ENCODE measurements around the gene ITGAD.

ITGAD gene

GRCh38 chr16:31440516-31441184 lies 47.5 kb downstream of the ITGAD start:
- H3K4me1 ChIP-seq (ENCODE audit: control insufficient read depth, insufficient read depth, low read length): no peaks in the 10 kb centered on the region
- no peak for TF ChIP-seq KLF9 (tag by site-specific recombination; IDR thresholded peaks at IDR 0.05; ENCODE audit: low read depth)
- peak; percentile 80 for TF ChIP-seq ZBTB17 (tag by site-specific recombination; IDR thresholded peaks at IDR 0.05)
- TF ChIP-seq ZNF24 (tag by site-specific recombination; IDR thresholded peaks at IDR 0.05): no peak
- no peak for TF ChIP-seq ZNF112 (tag by site-specific recombination; IDR thresholded peaks at IDR 0.05)
- H3K36me3 ChIP-seq (ENCODE audit: control insufficient read depth in 2 of 2, insufficient read depth in 1 of 2, low read length in 2 of 2): no peaks in the 10 kb centered on the region
- H3K9me3 ChIP-seq (ENCODE audit: control insufficient read depth, insufficient read depth, low read depth, low read length): no peaks in the 10 kb centered on the region
- CTCF ChIA-PET: interaction anchor here (0.6 to 1.5 kb wide), 5 partner anchors 11 to 455 kb away, joined by 3 to 6 read pairs (median 3); partner anchors contain the start of gene HSD3B7
- POLR2A ChIA-PET: interaction anchor here (0.6 to 1.1 kb wide), 2 partner anchors 323 to 513 kb away, joined by 3 read pairs; partner anchors contain the start of gene KAT8
- no peak overlapping the region for H3K27ac ChIP-seq (ENCODE audit: extremely low read depth, low read depth, low read length)
- no peak overlapping the region for H3K4me3 ChIP-seq (ENCODE audit: low read depth, low read length)

GRCh38 chr16:31441956-31442355 lies 48.8 kb downstream of the ITGAD start:
- ChIA-PET CTCF (interaction anchor here (0.6 to 3.6 kb wide), 8 partner anchors 12 to 572 kb away, joined by 3 to 27 read pairs (median 4); partner anchors contain the start of gene HSD3B7), POLR2A (interaction anchor here (1.0 to 1.8 kb wide), 5 partner anchors 10 to 368 kb away, joined by 5 to 7 read pairs (median 5); partner anchors contain the start of genes ARMC5, FUS, KAT8 and ZNF646)
- Histone ChIP-seq H3K4me3 (ENCODE audit: low read depth, low read length) (no peak overlapping the region), H3K4me1 (ENCODE audit: control insufficient read depth, insufficient read depth, low read length) (no peaks in the 10 kb centered on the region), H3K36me3 (ENCODE audit: control insufficient read depth in 2 of 2, insufficient read depth in 1 of 2, low read length in 2 of 2) (no peaks in the 10 kb centered on the region), H3K27ac (ENCODE audit: extremely low read depth, low read depth, low read length) (no peak overlapping the region), H3K9me3 (ENCODE audit: control insufficient read depth, insufficient read depth, low read depth, low read length) (no peaks in the 10 kb centered on the region)
- no peak for TF ChIP-seq SETDB1 (IDR thresholded peaks at IDR 0.05; ENCODE audit: insufficient read length, low read length)
- TF ChIP-seq FEZF1 (tag by site-specific recombination; IDR thresholded peaks at IDR 0.05): no peak
- no peak for TF ChIP-seq ZSCAN16 (tag by site-specific recombination; IDR thresholded peaks at IDR 0.05)
- no peak for TF ChIP-seq KLF17 (tag by site-specific recombination; IDR thresholded peaks at IDR 0.05)
- TF ChIP-seq ZNF488 (tag by site-specific recombination; IDR thresholded peaks at IDR 0.05): no peak
- TF ChIP-seq ZNF280C (tag by site-specific recombination; IDR thresholded peaks at IDR 0.05): no peak
- no peak for TF ChIP-seq ZNF645 (tag by site-specific recombination; IDR thresholded peaks at IDR 0.05)
- no peak for TF ChIP-seq ZNF302 (tag by site-specific recombination; IDR thresholded peaks at IDR 0.05; ENCODE audit: low read depth)
- TF ChIP-seq ZNF26 (tag by site-specific recombination; IDR thresholded peaks at IDR 0.05): no peak
- no peak for TF ChIP-seq ZNF658 (tag by site-specific recombination; IDR thresholded peaks at IDR 0.05)
- TF ChIP-seq ZNF350 (tag by site-specific recombination; IDR thresholded peaks at IDR 0.05): no peak
- TF ChIP-seq ZBTB1 (tag by site-specific recombination; IDR thresholded peaks at IDR 0.05): no peak
- TF ChIP-seq ZBTB6 (tag by site-specific recombination; IDR thresholded peaks at IDR 0.05): no peak
- TF ChIP-seq PRDM4 (tag by site-specific recombination; IDR thresholded peaks at IDR 0.05): no peak
